Spleen (tissue), 11 donors: ENCODE measurements around the gene CDA. TPM values are rescaled to one million over a fixed set of nuclear protein-coding genes. Genes with fewer than 3 reads are reported as not detected.

Experiments used
- DNase-seq: peaks from one replicate; pipeline ENCODE4 v3.0.0-alpha.2; 2020
- H3K27ac ChIP-seq, 8 donors: fragments of 200-600 bp; sonication (generic) in 7 of 8; 1 replicate in 4 of 8; 2 replicates in 4 of 8; pipeline versions ENCODE4 v1.5.0 to v1.8.0; 2016 to 2021; ENCODE audit warnings: inconsistent platforms in 4 of 8, mild to moderate bottlenecking in 4 of 8, moderate library complexity in 1 of 8
- H3K27me3 ChIP-seq, 7 donors: fragments of 200-600 bp; sonication (generic) in 6 of 7; replicated peaks in 1 of 7; 1 replicate in 4 of 7; 2 replicates in 3 of 7; pipeline versions ENCODE4 v1.5.0 to v1.8.0; 2016 to 2021; ENCODE audit warnings: inconsistent platforms in 3 of 7, mild to moderate bottlenecking in 1 of 7
- H3K36me3 ChIP-seq, 6 donors: fragments of 200-600 bp; sonication (generic) in 5 of 6; 1 replicate in 4 of 6; 2 replicates in 2 of 6; pipeline versions ENCODE4 v1.5.0 to v1.8.0; 2016 to 2021; ENCODE audit warnings: inconsistent platforms in 2 of 6
- H3K4me1 ChIP-seq, 6 donors: fragments of 200-600 bp; sonication (generic) in 5 of 6; 1 replicate in 3 of 6; 2 replicates in 3 of 6; pipeline versions ENCODE4 v1.5.0 to v1.8.0; 2016 to 2021; ENCODE audit warnings: inconsistent platforms in 3 of 6
- H3K4me3 ChIP-seq, 8 donors: fragments of 200-600 bp; sonication (generic) in 7 of 8; 1 replicate in 4 of 8; 2 replicates in 4 of 8; pipeline versions ENCODE4 v1.5.0 to v1.8.0; 2016 to 2021; ENCODE audit warnings: inconsistent platforms in 4 of 8, mild to moderate bottlenecking in 4 of 8, moderate library complexity in 2 of 8
- H3K9me3 ChIP-seq, 8 donors: fragments of 200-600 bp; sonication (generic) in 7 of 8; 1 replicate in 4 of 8; 2 replicates in 4 of 8; pipeline versions ENCODE4 v1.5.0 to v1.8.0; 2016 to 2021; ENCODE audit warnings: inconsistent platforms in 4 of 8
- POLR2A ChIP-seq, 3 donors: fragments of 450-650 bp; IDR thresholded peaks; one replicate each; pipeline ENCODE4 v1.5.1; 2017; ENCODE audit warnings: antibody characterized with exemption in 3 of 3, mild to moderate bottlenecking in 1 of 3
- POLR2AphosphoS5 ChIP-seq, 3 donors: sonication (generic); formaldehyde crosslinking; IDR thresholded peaks; one replicate each; pipeline ENCODE4 v1.5.1; 2017; ENCODE audit warnings: antibody characterized with exemption in 3 of 3
- WGBS, 5 donors: extraction: QIAGEN DNeasy Blood & Tissue Kit in 3 of 5; methylation state at CpG; one replicate each; pipeline versions ENCODE4 v1.1.5 to v1.1.7; 2013 to 2018; 5-methylcytosine and 5-hydroxymethylcytosine counted together
- intact Hi-C: fragments of 100-400 bp; cut with DNase I; formaldehyde crosslinking; loops from one replicate; pipeline ENCODE4 v1.15.0; 2023; ENCODE audit warnings: low total_unique reads
- polyA plus RNA-seq, 3 donors: library from polyadenylated mRNA; stranded (reverse); fragments of 200-250 nt; gene quantifications; one replicate each; pipeline ENCODE4 v1.2.1, GENCODE V29; 2013
- total RNA-seq, 7 donors: library from RNA; depleted of rRNA in 3 of 7; stranded (reverse); fragments of >200 nt in 3 of 7; fragmentation: NEBNext Ultra II Directional in 4 of 7; extraction: Animal tissue kit (Norgen Biotek cat#: 25700) in 4 of 7; gene quantifications; one replicate each; pipeline versions ENCODE4 v1.1.0 to v1.2.1, GENCODE V29; 2016 to 2021
- TF ChIP-seq, protein P1 (sequence below), 11 experiments: fragments of 200-600 bp in 7 of 11; fragments of 450-650 bp in 4 of 11; sonication (generic) in 4 of 11; IDR thresholded peaks in 8 of 11; conservative IDR thresholded peaks in 3 of 11; 1 replicate in 7 of 11; 2 replicates in 4 of 11; pipeline versions ENCODE4 v1.4.0 to v1.8.0; 2016 to 2021; ENCODE audit warnings: antibody characterized with exemption in 11 of 11, inconsistent platforms in 4 of 11, mild to moderate bottlenecking in 1 of 11
- donor health status: healthy with polysubstance abuse.
- donor health status: DM: no; HTN: no; CAD: no; lungs with moderate emphysema.
- donor health status: DM: no; HTN: no; CAD: no.
- donor health status: Bipolar disorder and iron deficiency.
- donor health status: healthy.
- donor health status: DM: no; HTN: no; CAD: no.
- donor health status: DM: yes; HTN: yes; CAD: no.

CDA gene
- total and polyA plus RNA-seq, 10 donors, result 4.2 to 47.2 (median 15.6) TPM

DNA sequence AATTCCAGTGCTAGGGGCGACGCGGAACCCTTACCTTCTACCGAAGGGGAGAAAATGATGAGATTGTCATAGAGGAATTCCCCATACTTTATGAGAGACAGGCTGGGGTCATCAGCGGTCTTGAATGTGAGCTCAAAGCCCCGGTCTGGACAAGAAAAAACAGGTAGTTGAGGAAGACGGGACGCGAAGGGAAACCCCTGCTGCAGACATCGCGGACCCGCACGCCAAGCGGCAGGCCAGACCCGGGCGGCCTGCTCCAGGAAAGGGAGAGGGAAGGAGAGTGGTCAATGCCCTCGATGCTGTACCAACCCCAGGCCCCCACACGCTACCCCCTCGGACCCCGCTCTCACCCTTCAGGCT, 71.9 kb downstream of the CDA start:
- TF ChIP-seq, protein P1, sequence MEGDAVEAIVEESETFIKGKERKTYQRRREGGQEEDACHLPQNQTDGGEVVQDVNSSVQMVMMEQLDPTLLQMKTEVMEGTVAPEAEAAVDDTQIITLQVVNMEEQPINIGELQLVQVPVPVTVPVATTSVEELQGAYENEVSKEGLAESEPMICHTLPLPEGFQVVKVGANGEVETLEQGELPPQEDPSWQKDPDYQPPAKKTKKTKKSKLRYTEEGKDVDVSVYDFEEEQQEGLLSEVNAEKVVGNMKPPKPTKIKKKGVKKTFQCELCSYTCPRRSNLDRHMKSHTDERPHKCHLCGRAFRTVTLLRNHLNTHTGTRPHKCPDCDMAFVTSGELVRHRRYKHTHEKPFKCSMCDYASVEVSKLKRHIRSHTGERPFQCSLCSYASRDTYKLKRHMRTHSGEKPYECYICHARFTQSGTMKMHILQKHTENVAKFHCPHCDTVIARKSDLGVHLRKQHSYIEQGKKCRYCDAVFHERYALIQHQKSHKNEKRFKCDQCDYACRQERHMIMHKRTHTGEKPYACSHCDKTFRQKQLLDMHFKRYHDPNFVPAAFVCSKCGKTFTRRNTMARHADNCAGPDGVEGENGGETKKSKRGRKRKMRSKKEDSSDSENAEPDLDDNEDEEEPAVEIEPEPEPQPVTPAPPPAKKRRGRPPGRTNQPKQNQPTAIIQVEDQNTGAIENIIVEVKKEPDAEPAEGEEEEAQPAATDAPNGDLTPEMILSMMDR (IDR thresholded peaks at IDR 0.05 in 8 of 11, conservative IDR thresholded peaks at IDR 0.05 in 3 of 11), result no peak
- TF ChIP-seq POLR2A (IDR thresholded peaks at IDR 0.05) (no peak), POLR2AphosphoS5 (IDR thresholded peaks at IDR 0.05) (no peak)
- intact Hi-C loops, result no loop called here
- Histone ChIP-seq H3K36me3 (peaks cover 0 to 45% (median 26%) of the 10 kb centered on the region in 6 donors), H3K4me3 (peak overlapping the region; percentile 81 to 99 (median 93)), H3K27me3 (no peaks in the 10 kb centered on the region), H3K9me3 (no peaks in the 10 kb centered on the region), H3K4me1 (peaks cover 26 to 93% (median 60%) of the 10 kb centered on the region in 6 donors), H3K27ac (peak overlapping the region; percentile 79 to 92 (median 88))
- DNase-seq, result no peak
- 0 to 2% (median 1%) methylated on average over 16 to 20 of the region's 20 CpGs for WGBS, 5 donors

- TF ChIP-seq POLR2AphosphoS5 (IDR thresholded peaks at IDR 0.05) (peak; percentile 91 to 94 (median 93)), POLR2A (IDR thresholded peaks at IDR 0.05) (peak in 1 of 3 donors; percentile 51)
- TF ChIP-seq, protein P1 (IDR thresholded peaks at IDR 0.05 in 8 of 11, conservative IDR thresholded peaks at IDR 0.05 in 3 of 11), result peak; percentile 25 to 74 (median 55)
- H3K4me3 ChIP-seq, result peak within 1 kb of the TSS; percentile 81 to 99 (median 93)
- 1 to 5% (median 2%) methylated on average over 20 to 58 of the region's 58 CpGs for WGBS, 5 donors
- peak within 1 kb of the TSS; percentile 79 to 92 (median 88) for H3K27ac ChIP-seq
- peaks cover 0 to 41% (median 20%) of the 10 kb centered on the region in 6 donors for H3K36me3 ChIP-seq
- intact Hi-C loops, result no loop called here
- peaks cover 26 to 93% (median 60%) of the 10 kb centered on the region in 6 donors for H3K4me1 ChIP-seq
- DNase-seq, result peak; percentile 99
- H3K27me3 ChIP-seq, result no peaks in the 10 kb centered on the region
- no peaks in the 10 kb centered on the region for H3K9me3 ChIP-seq
Observed at GRCh38 chr1:20661207-20662109, 72.6 kb downstream of the CDA start, which contains the start of gene DDOST. DDOST (minus strand) TSS chr1:20661369; CDS start chr1:20661350, 19 bp downstream.

- peaks cover 26 to 96% (median 60%) of the 10 kb centered on the region in 6 donors for H3K4me1 ChIP-seq
- 58 to 70% (median 64%) methylated on average over 6 to 7 of the region's 7 CpGs for WGBS, 5 donors
- no peaks in the 10 kb centered on the region for H3K27me3 ChIP-seq
- DNase-seq, result no peak
- H3K36me3 ChIP-seq, result peaks cover 0 to 35% (median 14%) of the 10 kb centered on the region in 6 donors
- intact Hi-C loops, result no loop called here
- H3K4me3 ChIP-seq, result peak overlapping the region; percentile 81 to 99 (median 93)
- TF ChIP-seq, protein P1 (IDR thresholded peaks at IDR 0.05 in 8 of 11, conservative IDR thresholded peaks at IDR 0.05 in 3 of 11), result no peak
- no peak for TF ChIP-seq POLR2AphosphoS5 (IDR thresholded peaks at IDR 0.05)
- no peak for TF ChIP-seq POLR2A (IDR thresholded peaks at IDR 0.05)
- H3K27ac ChIP-seq, result peak overlapping the region; percentile 79 to 92 (median 88)
- H3K9me3 ChIP-seq, result no peaks in the 10 kb centered on the region
Observed at GRCh38 chr1:20662110-20662475, 73.2 kb downstream of the CDA start.

DNA sequence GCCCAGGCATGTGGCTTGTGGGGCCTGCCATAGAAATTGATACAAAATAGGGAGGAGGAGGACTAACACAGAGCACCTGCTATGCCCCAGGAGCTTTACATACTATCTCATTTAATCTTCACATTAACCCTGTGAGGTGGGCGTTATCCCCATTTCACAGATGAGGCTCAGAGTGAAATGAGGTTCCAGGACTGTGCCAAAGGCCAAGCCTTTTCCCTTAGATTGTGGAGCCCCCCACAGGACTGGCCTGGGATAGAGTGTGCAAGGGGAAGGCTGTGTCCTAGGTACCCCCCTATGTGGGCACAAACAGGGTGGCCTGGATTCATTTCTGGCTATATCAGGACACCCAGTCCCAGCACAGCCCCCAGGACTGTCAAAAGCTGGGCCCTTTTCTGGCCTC, 74.5 kb downstream of the CDA start:
- intact Hi-C loops, result no loop called here
- Histone ChIP-seq H3K36me3 (peaks cover 0 to 30% (median 1%) of the 10 kb centered on the region in 6 donors), H3K4me3 (no peak overlapping the region), H3K9me3 (no peaks in the 10 kb centered on the region), H3K27me3 (no peaks in the 10 kb centered on the region), H3K27ac (peak overlapping the region in 7 of 8 donors; percentile 55 to 92 (median 88)), H3K4me1 (peaks cover 26 to 85% (median 55%) of the 10 kb centered on the region in 6 donors)
- 72 to 91% (median 83%) methylated on average over 1 of the region's 1 CpG for WGBS, 5 donors
- TF ChIP-seq POLR2AphosphoS5 (IDR thresholded peaks at IDR 0.05), result no peak
- no peak for DNase-seq
